ENCODE data around the gene GDF10.

The GDF10 gene

GRCh38 chr10:47357131-47357582, 57.2 kb downstream of the GDF10 start:
- no peak for DNase-seq

DNA sequence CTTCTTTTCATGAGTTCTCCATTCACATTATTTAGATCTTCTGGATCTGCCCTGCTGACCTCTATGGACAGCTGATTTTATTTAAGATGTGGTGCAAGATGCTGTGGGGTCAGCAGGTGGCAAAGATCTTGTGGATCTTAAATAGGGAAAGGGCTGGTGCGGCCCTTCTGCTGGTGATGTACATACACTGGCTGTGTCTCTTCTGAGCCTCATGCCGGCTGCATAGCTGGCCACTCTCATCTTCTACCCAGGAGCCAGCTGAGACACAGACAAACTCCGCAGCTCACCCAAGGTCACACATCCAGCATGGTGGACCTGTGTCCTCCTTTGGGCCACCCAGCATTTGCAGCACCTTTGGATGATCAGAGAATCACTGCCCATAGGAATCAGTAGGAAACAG, 57.9 kb downstream of the GDF10 start:
- no peak for DNase-seq

DNA sequence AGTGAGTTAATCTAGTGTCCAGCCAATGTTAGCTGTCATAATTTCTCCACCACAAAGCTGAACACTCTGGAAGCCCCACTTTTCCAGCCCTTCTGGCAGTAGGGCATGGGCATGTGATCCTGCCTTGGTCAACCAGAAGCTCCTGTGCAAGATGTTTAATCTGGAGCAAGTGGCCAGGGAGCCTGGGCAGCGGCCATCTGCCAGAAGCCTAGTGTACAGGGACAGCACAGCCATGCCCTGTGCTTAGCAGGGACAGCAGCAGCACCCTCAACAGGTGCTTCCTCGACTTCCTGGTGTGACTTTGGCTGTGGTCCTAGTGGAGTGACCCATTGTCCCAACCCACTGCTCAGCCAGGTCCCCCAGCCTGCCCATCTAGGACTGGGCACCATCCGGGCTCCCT, 58.5 kb downstream of the GDF10 start:
- DNase-seq = no peak

DNA sequence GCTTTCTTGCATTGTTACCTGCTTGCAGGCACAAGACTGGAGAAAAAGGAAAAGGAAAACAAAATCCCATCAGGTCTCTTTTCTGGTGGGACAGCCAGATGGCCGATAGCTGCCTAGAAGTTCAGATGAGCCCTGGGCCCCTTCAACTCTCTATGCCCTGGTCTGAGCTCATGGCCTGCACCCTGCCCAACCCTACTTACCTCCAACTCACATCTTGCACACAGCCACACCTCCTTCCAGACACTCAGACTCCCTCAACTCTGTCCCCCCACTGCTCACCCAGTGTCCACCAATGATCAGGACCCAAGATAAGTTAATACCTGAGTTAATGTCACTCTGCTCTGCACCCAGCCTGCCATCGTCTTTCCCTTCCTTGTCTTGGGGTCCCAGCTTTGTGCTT, 59.1 kb downstream of the GDF10 start:
- DNase-seq = no peak

DNA sequence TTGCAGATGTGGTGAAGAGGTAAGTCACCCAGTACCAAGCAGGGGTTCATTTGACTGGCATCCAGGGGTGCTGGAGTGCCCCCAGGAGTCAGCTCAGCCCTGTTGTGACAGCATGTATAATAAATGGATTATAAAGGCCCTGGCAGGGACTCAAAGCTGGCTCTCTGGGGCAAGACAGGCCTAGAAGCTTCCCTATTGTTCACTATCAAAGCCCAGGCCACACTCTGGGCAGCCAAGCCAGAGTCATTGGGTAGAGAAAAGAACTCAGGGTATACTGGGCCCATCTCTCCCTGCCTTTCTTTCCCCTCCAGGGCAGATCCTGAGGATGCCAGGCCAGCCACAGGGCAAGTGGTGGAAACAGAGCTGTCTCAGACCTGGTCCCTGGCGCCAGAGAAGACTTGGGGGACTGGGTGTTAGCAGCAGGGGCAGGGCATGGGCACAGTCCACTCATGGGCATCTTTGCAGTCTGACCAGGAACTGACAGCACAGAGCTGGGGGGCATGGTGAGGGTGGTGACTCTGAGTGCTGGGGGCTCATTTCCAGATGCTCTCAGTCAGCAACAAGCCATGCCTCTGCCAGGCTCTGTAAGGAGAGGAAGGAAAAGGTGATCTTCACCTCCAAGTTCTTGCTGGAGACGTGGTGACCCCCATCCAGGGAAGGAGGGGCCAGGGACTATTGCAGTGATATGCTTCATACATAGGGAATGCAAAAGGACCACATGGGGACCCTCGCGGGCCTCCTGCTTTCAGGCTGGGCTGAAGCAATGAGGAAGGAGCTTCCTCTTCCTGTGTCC, 59.8 kb downstream of the GDF10 start:
- no peak for DNase-seq

- no peak for DNase-seq
Observed at GRCh38 chr10:47360419-47361040, 60.5 kb downstream of the GDF10 start.

GRCh38 chr10:47361293-47361692, 61.3 kb downstream of the GDF10 start:
- DNase-seq = no peak

DNA sequence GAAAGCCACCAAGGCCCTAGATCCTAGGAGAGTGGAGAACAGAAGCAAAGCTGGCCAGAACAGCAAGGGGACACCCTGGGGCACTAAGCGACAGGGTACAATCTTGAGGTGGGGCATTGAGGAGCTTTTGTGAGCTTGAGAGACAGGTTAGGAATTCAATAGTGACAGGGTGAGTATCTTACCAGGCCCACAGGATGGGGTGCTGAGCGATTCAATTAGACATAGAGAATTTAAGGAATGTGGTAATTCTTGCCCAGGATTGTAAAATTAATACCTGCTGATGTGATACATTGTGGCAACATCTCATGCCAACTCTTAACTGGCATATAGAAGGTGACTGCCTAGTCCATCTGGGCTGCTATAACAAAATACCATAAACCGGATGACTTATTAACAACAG, 62.2 kb downstream of the GDF10 start:
- DNase-seq = no peak
